ENCODE results near the gene OR4B1. TPM values are rescaled to one million over a fixed set of nuclear protein-coding genes. Genes with fewer than 3 reads are reported as not detected.

OR4B1 gene
- total RNA-seq, 1 donor from 2014 or later = not detected

- DNase-seq (ENCODE audit: low read depth) = no peak
- no peaks in the 10 kb centered on the region for H3K36me3 ChIP-seq (ENCODE audit: control insufficient read depth, insufficient read depth, low read length)
- H3K4me3 ChIP-seq (ENCODE audit: low read depth, low read length) = no peak overlapping the region
- TF ChIP-seq, protein P1, sequence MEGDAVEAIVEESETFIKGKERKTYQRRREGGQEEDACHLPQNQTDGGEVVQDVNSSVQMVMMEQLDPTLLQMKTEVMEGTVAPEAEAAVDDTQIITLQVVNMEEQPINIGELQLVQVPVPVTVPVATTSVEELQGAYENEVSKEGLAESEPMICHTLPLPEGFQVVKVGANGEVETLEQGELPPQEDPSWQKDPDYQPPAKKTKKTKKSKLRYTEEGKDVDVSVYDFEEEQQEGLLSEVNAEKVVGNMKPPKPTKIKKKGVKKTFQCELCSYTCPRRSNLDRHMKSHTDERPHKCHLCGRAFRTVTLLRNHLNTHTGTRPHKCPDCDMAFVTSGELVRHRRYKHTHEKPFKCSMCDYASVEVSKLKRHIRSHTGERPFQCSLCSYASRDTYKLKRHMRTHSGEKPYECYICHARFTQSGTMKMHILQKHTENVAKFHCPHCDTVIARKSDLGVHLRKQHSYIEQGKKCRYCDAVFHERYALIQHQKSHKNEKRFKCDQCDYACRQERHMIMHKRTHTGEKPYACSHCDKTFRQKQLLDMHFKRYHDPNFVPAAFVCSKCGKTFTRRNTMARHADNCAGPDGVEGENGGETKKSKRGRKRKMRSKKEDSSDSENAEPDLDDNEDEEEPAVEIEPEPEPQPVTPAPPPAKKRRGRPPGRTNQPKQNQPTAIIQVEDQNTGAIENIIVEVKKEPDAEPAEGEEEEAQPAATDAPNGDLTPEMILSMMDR (IDR thresholded peaks at IDR 0.05; ENCODE audit: insufficient read depth, low read length, poor library complexity, severe bottlenecking) = no peak
- H3K27me3 ChIP-seq (ENCODE audit: control insufficient read depth, insufficient read depth, low read length) = no peaks in the 10 kb centered on the region
Measured at GRCh38 chr11:48237727-48238126, 21.1 kb downstream of the OR4B1 start.

- no peak for DNase-seq (ENCODE audit: low read depth)
- H3K27me3 ChIP-seq (ENCODE audit: control insufficient read depth, insufficient read depth, low read length) = no peaks in the 10 kb centered on the region
- H3K4me3 ChIP-seq (ENCODE audit: low read depth, low read length) = no peak overlapping the region
- no peaks in the 10 kb centered on the region for H3K36me3 ChIP-seq (ENCODE audit: control insufficient read depth, insufficient read depth, low read length)
- TF ChIP-seq, protein P1 (IDR thresholded peaks at IDR 0.05; ENCODE audit: insufficient read depth, low read length, poor library complexity, severe bottlenecking) = no peak
Measured at GRCh38 chr11:48242501-48242900, 25.9 kb downstream of the OR4B1 start.

GRCh38 chr11:48244804-48245203, 28.2 kb downstream of the OR4B1 start, which contains the start of gene OR4X2:
TSS of gene OR4X2 (plus strand) at chr11:48245104. CDS start at chr11:48245104, 0 bp downstream.
- no peak for DNase-seq (ENCODE audit: low read depth)
- Histone ChIP-seq H3K4me3 (ENCODE audit: low read depth, low read length) (no peak within 1 kb of the TSS), H3K27me3 (ENCODE audit: control insufficient read depth, insufficient read depth, low read length) (no peaks in the 10 kb centered on the region), H3K36me3 (ENCODE audit: control insufficient read depth, insufficient read depth, low read length) (no peaks in the 10 kb centered on the region)
- TF ChIP-seq, protein P1 (IDR thresholded peaks at IDR 0.05; ENCODE audit: insufficient read depth, low read length, poor library complexity, severe bottlenecking) = no peak

DNA sequence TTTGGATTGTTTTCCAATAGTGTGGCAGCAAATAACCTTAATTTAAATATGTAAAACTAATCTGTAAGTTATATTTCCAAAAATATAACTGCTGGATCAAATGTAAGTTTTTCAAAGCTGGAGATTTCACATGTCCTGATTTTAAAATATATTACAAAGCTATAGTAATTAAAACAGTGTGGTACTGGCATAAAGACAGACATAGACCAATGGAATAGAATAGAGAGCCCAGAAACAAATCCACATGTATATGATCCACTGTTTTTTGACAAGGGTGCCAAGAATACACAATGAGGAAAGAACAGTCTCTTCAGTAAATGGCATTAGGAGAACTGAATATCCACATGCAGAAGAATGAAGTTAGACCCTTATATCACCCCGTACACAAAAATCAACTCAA, 32.3 kb downstream of the OR4B1 start:
- TF ChIP-seq, protein P1 (IDR thresholded peaks at IDR 0.05; ENCODE audit: insufficient read depth, low read length, poor library complexity, severe bottlenecking) = no peak
- no peak for DNase-seq (ENCODE audit: low read depth)
- Histone ChIP-seq H3K27me3 (ENCODE audit: control insufficient read depth, insufficient read depth, low read length) (no peaks in the 10 kb centered on the region), H3K4me3 (ENCODE audit: low read depth, low read length) (no peak overlapping the region), H3K36me3 (ENCODE audit: control insufficient read depth, insufficient read depth, low read length) (no peaks in the 10 kb centered on the region)

DNA sequence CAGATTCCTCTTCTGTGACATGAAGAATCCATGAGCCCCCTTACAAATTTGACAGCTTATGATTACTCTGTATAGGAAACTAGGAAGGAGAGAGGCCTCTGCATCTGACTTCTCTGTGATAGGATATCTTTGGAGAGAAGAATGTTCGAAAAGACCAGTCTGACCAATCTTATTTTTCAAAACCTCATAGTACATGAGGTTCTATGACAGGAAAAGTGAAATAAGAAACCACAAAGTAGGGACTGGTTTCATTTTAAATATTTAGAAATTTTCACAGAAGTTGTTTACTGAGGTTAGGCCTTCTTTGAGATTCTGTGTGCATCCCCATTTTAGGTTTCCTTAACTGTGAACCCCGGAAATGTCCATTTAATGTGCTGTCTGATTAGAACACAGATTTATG, 45.0 kb downstream of the OR4B1 start:
- Histone ChIP-seq H3K36me3 (ENCODE audit: control insufficient read depth, insufficient read depth, low read length) (no peaks in the 10 kb centered on the region), H3K27me3 (ENCODE audit: control insufficient read depth, insufficient read depth, low read length) (no peaks in the 10 kb centered on the region), H3K4me3 (ENCODE audit: low read depth, low read length) (no peak overlapping the region)
- DNase-seq (ENCODE audit: low read depth) = no peak
- TF ChIP-seq, protein P1 (IDR thresholded peaks at IDR 0.05; ENCODE audit: insufficient read depth, low read length, poor library complexity, severe bottlenecking) = no peak

- H3K27me3 ChIP-seq (ENCODE audit: control insufficient read depth, insufficient read depth, low read length) = no peaks in the 10 kb centered on the region
Measured at GRCh38 chr11:48263423-48263911, 46.9 kb downstream of the OR4B1 start, which contains the start of gene OR4X1. TSS of gene OR4X1 (plus strand) at chr11:48263861. CDS start at chr11:48263861, 0 bp downstream.

More at GRCh38 chr11:48263423-48263911, 46.9 kb downstream of the OR4B1 start, which contains the start of gene OR4X1:
- Histone ChIP-seq H3K4me3 (ENCODE audit: low read depth, low read length) (no peak within 1 kb of the TSS), H3K36me3 (ENCODE audit: control insufficient read depth, insufficient read depth, low read length) (no peaks in the 10 kb centered on the region)
- TF ChIP-seq, protein P1 (IDR thresholded peaks at IDR 0.05; ENCODE audit: insufficient read depth, low read length, poor library complexity, severe bottlenecking) = no peak
- no peak for DNase-seq (ENCODE audit: low read depth)
